ENCODE data around the gene SLCO2A1. TPM values are rescaled to one million over a fixed set of nuclear protein-coding genes. Genes with fewer than 3 reads are reported as not detected.
A peak's percentile ranks its signal among the peaks of the same experiment; 100 is the strongest.

The SLCO2A1 gene
- total RNA-seq, 2 donors from 2014 or later: 26.3 to 34.8 TPM

GRCh38 chr3:133890972-133891644, 138.6 kb downstream of the SLCO2A1 start:
- no peak overlapping the region for H3K4me3 ChIP-seq

GRCh38 chr3:133890037-133890436, 139.7 kb downstream of the SLCO2A1 start:
- H3K36me3 ChIP-seq: no peaks in the 10 kb centered on the region
- DNase-seq: no peak
- peaks cover 6% of the 10 kb centered on the region for H3K4me1 ChIP-seq
- no peak overlapping the region for H3K9ac ChIP-seq (ENCODE audit: low read depth in 2 of 2, low read length in 2 of 2)
- H3K4me3 ChIP-seq: no peak overlapping the region
- TF ChIP-seq CTCF (IDR thresholded peaks at IDR 0.05): no peak
- intact Hi-C loops (cut with DNase I): no loop called here
- no peaks in the 10 kb centered on the region for H3K9me3 ChIP-seq
- H3K27me3 ChIP-seq: peaks cover 10% of the 10 kb centered on the region
- no peak overlapping the region for H3K27ac ChIP-seq

More at GRCh38 chr3:133890972-133891644, 138.6 kb downstream of the SLCO2A1 start:
- Histone ChIP-seq H3K27me3 (peaks cover 20% of the 10 kb centered on the region), H3K36me3 (no peaks in the 10 kb centered on the region), H3K27ac (no peak overlapping the region), H3K9ac (ENCODE audit: low read depth in 2 of 2, low read length in 2 of 2) (no peak overlapping the region), H3K9me3 (no peaks in the 10 kb centered on the region), H3K4me1 (peaks cover 6% of the 10 kb centered on the region)
- intact Hi-C loops (cut with DNase I): no loop called here
- no peak for DNase-seq
- no peak for TF ChIP-seq CTCF (IDR thresholded peaks at IDR 0.05)

- DNase-seq: no peak
- no peaks in the 10 kb centered on the region for H3K9me3 ChIP-seq
- no peak overlapping the region for H3K27ac ChIP-seq
- no peak overlapping the region for H3K4me3 ChIP-seq
- H3K36me3 ChIP-seq: no peaks in the 10 kb centered on the region
- H3K9ac ChIP-seq (ENCODE audit: low read depth in 2 of 2, low read length in 2 of 2): no peak overlapping the region
- no peaks in the 10 kb centered on the region for H3K27me3 ChIP-seq
- TF ChIP-seq CTCF (IDR thresholded peaks at IDR 0.05): no peak
- intact Hi-C loops (cut with DNase I): no loop called here
- no peaks in the 10 kb centered on the region for H3K4me1 ChIP-seq
Measured at GRCh38 chr3:133888726-133889340, 140.9 kb downstream of the SLCO2A1 start.

- DNase-seq: peak; percentile 8
- no peak overlapping the region for H3K9ac ChIP-seq (ENCODE audit: low read depth in 2 of 2, low read length in 2 of 2)
- H3K36me3 ChIP-seq: no peaks in the 10 kb centered on the region
- H3K9me3 ChIP-seq: no peaks in the 10 kb centered on the region
- intact Hi-C loops (cut with DNase I): no loop called here
- H3K27ac ChIP-seq: no peak overlapping the region
- no peaks in the 10 kb centered on the region for H3K4me1 ChIP-seq
- H3K27me3 ChIP-seq: no peaks in the 10 kb centered on the region
- TF ChIP-seq CTCF (IDR thresholded peaks at IDR 0.05): no peak
- no peak overlapping the region for H3K4me3 ChIP-seq
Measured at GRCh38 chr3:133887803-133888703, 141.7 kb downstream of the SLCO2A1 start.

- no peak for TF ChIP-seq CTCF (IDR thresholded peaks at IDR 0.05)
- Histone ChIP-seq H3K36me3 (no peaks in the 10 kb centered on the region), H3K4me3 (no peak overlapping the region), H3K9ac (ENCODE audit: low read depth in 2 of 2, low read length in 2 of 2) (no peak overlapping the region), H3K9me3 (no peaks in the 10 kb centered on the region), H3K27me3 (no peaks in the 10 kb centered on the region), H3K27ac (no peak overlapping the region), H3K4me1 (no peaks in the 10 kb centered on the region)
- DNase-seq: peak; percentile 12
- intact Hi-C loops (cut with DNase I): no loop called here
Measured at GRCh38 chr3:133887074-133887802, 142.5 kb downstream of the SLCO2A1 start.

All from colonic mucosa (tissue), 4 donors.